Esophagus muscularis mucosa (tissue), 4 donors: ENCODE results near the gene TRIM16.
"Not testable (repeated sequence)": the region's sequence is repeated elsewhere in the genome, so short reads cannot be mapped to it uniquely, and the experiment has no call there.

ENCODE experiments used
- EP300 ChIP-seq: sonication (generic); formaldehyde crosslinking; IDR thresholded peaks from one replicate; pipeline ENCODE4 v1.6.1; 2017; ENCODE audit warnings: antibody characterized with exemption
- POLR2AphosphoS5 ChIP-seq, 2 donors: sonication (generic); formaldehyde crosslinking; IDR thresholded peaks; one replicate each; pipeline ENCODE4 v1.6.1; 2017; ENCODE audit warnings: antibody characterized with exemption in 2 of 2
- TF ChIP-seq, protein P1 (sequence below), 3 experiments: fragments of 200-600 bp in 2 of 3; fragments of 450-650 bp in 1 of 3; sonication (generic) in 2 of 3; IDR thresholded peaks; one replicate each; pipeline ENCODE4 v1.5.1; 2017 to 2019; ENCODE audit warnings: antibody characterized with exemption in 3 of 3, mild to moderate bottlenecking in 2 of 3, moderate library complexity in 1 of 3

DNA sequence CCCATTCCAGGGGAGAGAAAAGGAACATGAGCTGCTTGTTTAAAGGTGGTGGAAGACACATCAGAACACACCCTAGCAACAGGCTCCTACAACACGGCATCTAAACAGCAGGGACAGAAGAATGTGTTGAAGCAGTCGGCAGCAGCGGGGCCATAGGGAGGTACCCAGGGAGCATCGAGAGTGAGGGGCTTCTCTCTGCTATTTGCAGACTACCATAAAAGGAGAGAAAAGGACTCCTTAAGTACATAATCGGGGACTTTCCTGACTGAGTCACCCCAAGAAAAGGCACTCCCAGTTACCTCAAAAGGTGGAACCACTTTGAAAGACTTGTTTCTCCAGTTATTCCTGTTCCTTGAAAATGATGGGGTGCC, 38.2 kb downstream of the TRIM16 start:
- TF ChIP-seq, protein P1, sequence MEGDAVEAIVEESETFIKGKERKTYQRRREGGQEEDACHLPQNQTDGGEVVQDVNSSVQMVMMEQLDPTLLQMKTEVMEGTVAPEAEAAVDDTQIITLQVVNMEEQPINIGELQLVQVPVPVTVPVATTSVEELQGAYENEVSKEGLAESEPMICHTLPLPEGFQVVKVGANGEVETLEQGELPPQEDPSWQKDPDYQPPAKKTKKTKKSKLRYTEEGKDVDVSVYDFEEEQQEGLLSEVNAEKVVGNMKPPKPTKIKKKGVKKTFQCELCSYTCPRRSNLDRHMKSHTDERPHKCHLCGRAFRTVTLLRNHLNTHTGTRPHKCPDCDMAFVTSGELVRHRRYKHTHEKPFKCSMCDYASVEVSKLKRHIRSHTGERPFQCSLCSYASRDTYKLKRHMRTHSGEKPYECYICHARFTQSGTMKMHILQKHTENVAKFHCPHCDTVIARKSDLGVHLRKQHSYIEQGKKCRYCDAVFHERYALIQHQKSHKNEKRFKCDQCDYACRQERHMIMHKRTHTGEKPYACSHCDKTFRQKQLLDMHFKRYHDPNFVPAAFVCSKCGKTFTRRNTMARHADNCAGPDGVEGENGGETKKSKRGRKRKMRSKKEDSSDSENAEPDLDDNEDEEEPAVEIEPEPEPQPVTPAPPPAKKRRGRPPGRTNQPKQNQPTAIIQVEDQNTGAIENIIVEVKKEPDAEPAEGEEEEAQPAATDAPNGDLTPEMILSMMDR (IDR thresholded peaks at IDR 0.05): not testable (repeated sequence)
- TF ChIP-seq EP300: not testable (repeated sequence)
- peak in 1 of 2 donors; percentile 48 for TF ChIP-seq POLR2AphosphoS5 (IDR thresholded peaks at IDR 0.05)
